ENCODE measurements around the gene HOXC13.

GRCh38 chr12:53995378-53996239 lies 57.0 kb downstream of the HOXC13 start:
- TF ChIP-seq HDGF (IDR thresholded peaks at IDR 0.05; ENCODE audit: borderline replicate concordance) (no peak), FOXM1 (IDR thresholded peaks at IDR 0.05; ENCODE audit: borderline replicate concordance) (no peak)

Measured in HEK293T (cell line).